Choroid plexus epithelial cell (primary cell): ENCODE results near the gene TMEM181.
"Not testable (repeated sequence)": the region's sequence is repeated elsewhere in the genome, so short reads cannot be mapped to it uniquely, and the experiment has no call there.

Source experiments
- DNase-seq: peaks from one replicate; pipeline ENCODE4 v3.0.0-alpha.2; 2010; ENCODE audit warnings: low read depth
- H3K4me3 ChIP-seq: 2 replicates; pipeline ENCODE4 v1.5.1; 2011; ENCODE audit warnings: low read depth, mild to moderate bottlenecking, control low read depth, low read length, moderate library complexity
- CTCF ChIP-seq: conservative IDR thresholded peaks from 2 replicates; pipeline ENCODE4 v1.5.1; 2011; ENCODE audit warnings: low read depth, mild to moderate bottlenecking, control low read depth, inconsistent platforms, low read length, moderate library complexity

The TMEM181 gene

GRCh38 chr6:158648682-158649131, 88.8 kb downstream of the TMEM181 start:
- no peak for TF ChIP-seq CTCF
- DNase-seq = peak; percentile 94
- H3K4me3 ChIP-seq = no peak overlapping the region

DNA sequence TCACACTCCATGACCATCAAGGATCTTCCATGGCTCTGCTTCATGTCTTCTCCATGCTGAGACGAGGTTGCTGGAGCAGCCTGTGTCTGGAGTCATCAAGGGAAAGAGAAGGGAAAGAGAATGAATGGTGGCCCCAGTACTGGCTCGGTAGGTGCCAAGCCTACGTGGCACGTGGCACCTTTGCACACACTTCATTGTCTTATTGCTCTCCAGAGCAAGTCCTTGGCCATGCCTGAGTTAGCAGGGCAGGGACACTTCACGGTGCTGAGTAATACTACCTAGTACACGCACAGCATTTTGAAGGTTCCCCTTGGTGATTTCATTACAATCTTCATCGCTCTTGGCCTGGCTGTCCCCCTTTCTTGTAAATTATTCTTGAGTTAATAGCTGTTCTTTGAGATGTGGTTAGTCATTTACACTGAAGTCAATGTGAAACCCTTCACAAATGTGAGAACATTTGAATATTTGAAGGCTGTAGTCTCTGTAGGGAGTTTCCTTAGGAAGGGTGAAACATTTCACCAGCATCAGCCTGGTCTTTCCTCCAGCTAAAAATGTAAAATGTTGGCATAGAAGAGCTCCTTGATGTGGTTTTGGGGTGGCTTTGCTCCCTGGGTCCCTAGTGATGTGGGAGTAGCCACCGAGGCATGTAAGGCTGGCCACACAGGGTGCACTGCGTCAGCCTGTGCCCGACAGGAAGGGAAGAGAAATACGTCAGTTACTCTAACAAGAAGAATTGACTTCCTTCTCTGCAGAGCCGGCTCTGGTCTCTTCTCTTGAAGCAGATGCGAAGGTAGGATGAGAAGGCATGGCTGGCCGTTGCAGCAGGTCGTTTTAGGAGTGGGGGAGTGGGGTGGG, 89.6 kb downstream of the TMEM181 start, which contains the start of gene SYTL3:
TSS of gene SYTL3 (plus strand) at position 766 of the 855 bp plus-strand sequence. CDS start 13,215 bp downstream, outside the sequence.
- no peak within 1 kb of the TSS for H3K4me3 ChIP-seq
- DNase-seq = peak; percentile 72

DNA sequence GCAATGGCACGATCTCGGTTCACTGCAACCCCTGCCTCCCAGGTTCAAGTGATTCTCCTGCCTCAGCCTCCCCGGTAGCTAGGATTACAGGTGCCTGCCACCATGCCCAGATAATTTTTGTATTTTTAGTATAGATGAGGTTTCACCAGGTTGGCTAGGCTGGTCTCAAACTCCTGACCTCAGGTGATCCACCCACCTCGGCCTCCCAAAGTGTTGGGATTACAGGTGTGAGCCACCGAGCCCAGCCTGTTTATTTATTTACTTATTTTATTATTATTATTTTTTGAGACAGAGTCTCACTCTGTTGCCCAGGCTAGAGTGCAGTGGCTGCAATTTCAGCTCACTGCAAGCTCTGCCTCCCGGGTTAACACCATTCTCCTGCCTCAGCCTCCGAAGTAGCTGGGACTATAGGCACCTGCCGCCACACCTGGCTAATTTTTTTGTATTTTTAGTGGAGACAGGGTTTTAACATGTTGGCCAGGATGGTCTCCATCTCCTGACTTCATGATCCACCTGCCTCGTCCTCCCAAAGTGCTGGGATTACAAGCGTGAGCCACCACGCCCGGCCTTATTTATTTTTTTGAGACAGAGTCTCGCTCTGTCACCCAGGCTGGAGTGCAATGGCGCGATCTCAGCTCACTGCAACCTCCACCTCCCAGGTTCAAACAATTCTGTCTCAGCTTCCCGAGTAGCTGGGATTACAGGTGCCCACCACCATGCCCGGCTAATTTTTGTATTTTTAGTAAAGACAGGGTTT, 92.3 kb downstream of the TMEM181 start:
- H3K4me3 ChIP-seq, DNase-seq: not testable (repeated sequence)

More for the DNA sequence above, 89.6 kb downstream of the TMEM181 start, which contains the start of gene SYTL3:
- TF ChIP-seq CTCF = no peak

GRCh38 chr6:158653577-158654354, 93.9 kb downstream of the TMEM181 start:
- no peak for TF ChIP-seq CTCF
- no peak for DNase-seq
- H3K4me3 ChIP-seq = no peak overlapping the region

DNA sequence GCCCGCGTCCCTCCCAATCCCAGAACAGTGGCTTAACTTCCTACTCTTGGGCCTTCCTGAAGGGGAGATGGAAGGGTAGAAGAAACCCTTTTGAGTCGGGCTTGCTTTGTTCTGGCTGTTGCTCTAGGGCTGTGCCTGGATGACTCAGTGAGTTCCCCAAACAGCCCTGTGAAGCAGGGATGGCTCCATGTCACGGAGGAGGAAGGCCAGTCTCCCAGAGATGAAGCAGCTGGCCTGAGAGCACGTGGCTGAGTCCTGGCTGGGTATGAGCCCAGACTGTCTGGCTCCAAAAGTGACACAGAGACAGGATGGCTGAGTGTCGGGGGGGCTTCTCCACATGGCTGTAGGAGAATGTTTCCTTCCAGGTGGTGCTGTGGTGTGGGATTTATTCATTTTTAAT, 94.6 kb downstream of the TMEM181 start:
- H3K4me3 ChIP-seq = no peak overlapping the region

DNA sequence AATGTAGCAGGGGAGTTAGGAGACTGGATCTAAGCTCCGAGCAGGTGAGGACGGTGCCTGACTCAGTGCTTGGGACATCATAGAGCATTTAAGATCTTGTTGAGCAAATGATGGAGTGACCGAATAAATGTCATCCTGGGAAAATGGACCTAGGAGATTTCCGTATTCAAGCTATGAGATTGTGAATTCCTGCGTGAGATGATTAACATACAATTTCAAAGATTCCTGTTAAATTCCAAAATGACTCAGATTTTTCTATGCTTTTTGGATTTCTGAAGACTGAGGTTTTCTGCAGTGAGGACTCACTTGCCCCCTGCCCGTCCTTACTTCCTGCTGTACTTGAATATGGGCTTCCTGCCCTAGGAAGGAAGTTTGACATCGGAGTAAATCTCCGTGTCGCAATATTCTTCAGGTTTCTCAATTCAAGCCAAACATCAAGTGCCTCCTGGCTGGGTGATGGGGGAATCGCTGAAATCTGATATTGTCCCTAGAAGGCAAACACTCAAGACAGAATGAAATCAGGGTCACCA, 95.1 kb downstream of the TMEM181 start:
- peak; percentile 72 for DNase-seq
- TF ChIP-seq CTCF = peak; percentile 18
- no peak overlapping the region for H3K4me3 ChIP-seq

More for the DNA sequence above, 94.6 kb downstream of the TMEM181 start:
- peak; percentile 66 for DNase-seq
- no peak for TF ChIP-seq CTCF
